ENCODE measurements around the gene ZMYND8. TPM values are rescaled to one million over a fixed set of nuclear protein-coding genes. Genes with fewer than 3 reads are reported as not detected.
A peak's percentile ranks its signal among the peaks of the same experiment; 100 is the strongest.

ZMYND8 gene
- total and polyA plus RNA-seq, 10 of the 15 experiments (the other 5 are each of a cell fraction or from before 2014, with no cell fraction given) = 12.9 to 54.8 (median 23.1) TPM

DNA sequence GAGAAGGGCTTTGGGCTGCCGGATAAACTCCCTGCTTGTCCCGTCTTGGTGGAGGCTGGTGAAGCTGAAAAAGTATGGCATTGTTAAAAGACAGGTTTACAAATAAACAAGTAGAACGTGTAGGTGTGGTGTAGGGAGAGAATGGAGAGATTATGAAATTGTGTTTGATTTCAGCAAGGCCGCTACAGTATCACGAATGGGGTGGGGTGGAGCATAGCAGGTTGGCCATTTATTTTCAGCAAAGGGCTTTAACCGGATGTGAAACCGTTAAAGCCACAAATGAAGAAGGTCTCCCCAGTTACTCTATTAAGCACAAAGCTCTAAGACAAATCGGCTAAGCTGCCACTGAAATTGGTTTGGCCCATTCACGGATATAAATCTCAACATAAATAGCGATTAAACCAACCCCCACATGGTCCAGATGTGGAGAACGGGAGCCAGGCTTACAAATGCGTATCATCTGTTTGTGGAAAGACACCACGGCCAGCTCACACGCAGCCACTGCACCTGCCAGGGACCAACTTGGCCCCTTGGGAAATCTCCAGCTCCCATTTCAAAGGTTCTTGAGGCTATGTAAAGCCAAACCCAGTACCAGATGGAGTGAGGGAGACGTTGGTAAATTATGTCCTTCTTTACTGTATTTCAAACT is 94.0 kb downstream of the ZMYND8 start (continued):
- TF ChIP-seq IRF4 (IDR thresholded peaks at IDR 0.05; ENCODE audit: low read depth, low read length) (peak; percentile 28; the same call in 1 of the 2 replicates), NFIC (IDR thresholded peaks at IDR 0.05; ENCODE audit: low read depth, low read length) (peak; percentile 68; the same call in 1 of the 2 replicates), SPI1 (IDR thresholded peaks at IDR 0.05; ENCODE audit: borderline replicate concordance, insufficient read depth, low read depth, low read length) (peak; percentile 75), BHLHE40 (IDR thresholded peaks at IDR 0.05; ENCODE audit: borderline replicate concordance in 1 of 2, low read depth in 2 of 2, low read length in 1 of 2) (peak; percentile 69 to 74; a peak in 2 of 4 replicates), POLR2AphosphoS5 (IDR thresholded peaks at IDR 0.05; ENCODE audit: low read length) (no peak; the same call in 1 of the 2 replicates)
- TF ChIP-seq, protein P1, sequence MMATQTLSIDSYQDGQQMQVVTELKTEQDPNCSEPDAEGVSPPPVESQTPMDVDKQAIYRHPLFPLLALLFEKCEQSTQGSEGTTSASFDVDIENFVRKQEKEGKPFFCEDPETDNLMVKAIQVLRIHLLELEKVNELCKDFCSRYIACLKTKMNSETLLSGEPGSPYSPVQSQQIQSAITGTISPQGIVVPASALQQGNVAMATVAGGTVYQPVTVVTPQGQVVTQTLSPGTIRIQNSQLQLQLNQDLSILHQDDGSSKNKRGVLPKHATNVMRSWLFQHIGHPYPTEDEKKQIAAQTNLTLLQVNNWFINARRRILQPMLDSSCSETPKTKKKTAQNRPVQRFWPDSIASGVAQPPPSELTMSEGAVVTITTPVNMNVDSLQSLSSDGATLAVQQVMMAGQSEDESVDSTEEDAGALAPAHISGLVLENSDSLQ (IDR thresholded peaks at IDR 0.05) = peak; percentile 57
- TF ChIP-seq, protein P2, sequence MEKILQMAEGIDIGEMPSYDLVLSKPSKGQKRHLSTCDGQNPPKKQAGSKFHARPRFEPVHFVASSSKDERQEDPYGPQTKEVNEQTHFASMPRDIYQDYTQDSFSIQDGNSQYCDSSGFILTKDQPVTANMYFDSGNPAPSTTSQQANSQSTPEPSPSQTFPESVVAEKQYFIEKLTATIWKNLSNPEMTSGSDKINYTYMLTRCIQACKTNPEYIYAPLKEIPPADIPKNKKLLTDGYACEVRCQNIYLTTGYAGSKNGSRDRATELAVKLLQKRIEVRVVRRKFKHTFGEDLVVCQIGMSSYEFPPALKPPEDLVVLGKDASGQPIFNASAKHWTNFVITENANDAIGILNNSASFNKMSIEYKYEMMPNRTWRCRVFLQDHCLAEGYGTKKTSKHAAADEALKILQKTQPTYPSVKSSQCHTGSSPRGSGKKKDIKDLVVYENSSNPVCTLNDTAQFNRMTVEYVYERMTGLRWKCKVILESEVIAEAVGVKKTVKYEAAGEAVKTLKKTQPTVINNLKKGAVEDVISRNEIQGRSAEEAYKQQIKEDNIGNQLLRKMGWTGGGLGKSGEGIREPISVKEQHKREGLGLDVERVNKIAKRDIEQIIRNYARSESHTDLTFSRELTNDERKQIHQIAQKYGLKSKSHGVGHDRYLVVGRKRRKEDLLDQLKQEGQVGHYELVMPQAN (conservative IDR thresholded peaks at IDR 0.05) = no peak

DNA sequence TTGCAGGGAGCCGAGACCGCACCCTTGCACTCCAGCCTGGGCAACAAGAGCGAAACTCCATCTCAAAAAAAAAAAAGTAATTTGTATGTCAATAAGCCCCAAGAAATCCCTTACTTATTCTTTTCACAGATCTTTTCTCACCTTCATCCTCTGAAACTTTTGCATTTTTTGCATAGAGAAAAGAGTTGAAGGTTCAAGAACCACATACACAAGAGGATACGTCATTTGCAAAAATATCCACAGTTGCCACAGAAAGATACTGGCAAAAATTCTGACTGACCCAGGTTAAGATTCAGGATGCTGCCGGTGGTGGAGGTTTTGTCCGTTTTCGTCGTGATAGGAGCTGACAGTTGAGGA is 94.5 kb downstream of the ZMYND8 start:
- Histone ChIP-seq H3K4me1 (ENCODE audit: control insufficient read depth, insufficient read depth, low read length) (peaks cover 58% of the 10 kb centered on the region), H3K27me3 (replicated peaks in 1 of 2; ENCODE audit: control insufficient read depth in 2 of 2, insufficient read depth in 2 of 2, low read length in 1 of 2) (no peaks in the 10 kb centered on the region), H3K27ac (ENCODE audit: control insufficient read depth, insufficient read depth) (peak overlapping the region; percentile 93), H3K4me3 (peak overlapping the region; percentile 60), H3K4me2 (ENCODE audit: control insufficient read depth, insufficient read depth) (peak overlapping the region; percentile 88), H3K36me3 (ENCODE audit: control insufficient read depth in 2 of 2, insufficient read depth in 2 of 2, low read length in 1 of 2) (peaks cover 15 to 19% of the 10 kb centered on the region in 2 experiments), H3K79me2 (ENCODE audit: control insufficient read depth, insufficient read depth, low read length) (peaks cover 71% of the 10 kb centered on the region), H3K9ac (ENCODE audit: control insufficient read depth, insufficient read depth, low read length) (peak overlapping the region; percentile 72), H4K20me1 (ENCODE audit: control insufficient read depth, insufficient read depth) (no peaks in the 10 kb centered on the region), H3K9me3 (replicated peaks; ENCODE audit: control insufficient read depth, insufficient read depth, low read length) (no peaks in the 10 kb centered on the region), H2AFZ (ENCODE audit: control insufficient read depth, low read depth, low read length) (peak overlapping the region; percentile 30; the same call in 1 of the 2 replicates)
- DNase-seq (ENCODE audit: low read depth, low spot score) (peak; percentile 65), FAIRE-seq (no peak), ATAC-seq (peak; percentile 16)
- ChIA-PET RAD21 (ENCODE audit: unreplicated experiment) (interaction anchor here (0.9 to 4.9 kb wide), 13 partner anchors 11 to 359 kb away, joined by 3 to 70 read pairs (median 7); partner anchors contain the start of gene ZMYND8), SMC1A (ENCODE audit: uncharacterized antibody, unreplicated experiment) (interaction anchor here (1.0 to 4.8 kb wide), 15 partner anchors 8 to 359 kb away, joined by 3 to 123 read pairs (median 5); no protein-coding TSS in a partner anchor), CTCF (interaction anchor here (1.4 to 10.1 kb wide), 8 partner anchors 12 to 359 kb away, joined by 3 to 148 read pairs (median 5); partner anchors contain the start of gene ZMYND8), POLR2A (interaction anchor here (0.5 to 2.4 kb wide), 7 partner anchors 9 to 152 kb away, joined by 3 to 28 read pairs (median 6); partner anchors contain the start of gene ZMYND8)
- 18% methylated on average over 8 of the region's 8 CpGs for WGBS (ENCODE audit: insufficient coverage, insufficient replicate concordance, low lambda C conversion rate, missing lambda C conversion rate)
- in situ Hi-C loops (cut with MboI) (no loop called here), intact Hi-C loops (cut with micrococcal nuclease; ENCODE audit: unreplicated experiment) (loop anchor here (5.0 kb wide), 1 partner anchor 240 kb away; the partner anchor contains the start of gene NCOA3)
- BruUV-seq (replicated peaks) = TSS peak; percentile 42
- no peak for TF ChIP-seq NFIC (IDR thresholded peaks at IDR 0.05; ENCODE audit: low read depth, low read length)
- no peak for TF ChIP-seq BCL11A (IDR thresholded peaks at IDR 0.05; ENCODE audit: low read depth, low read length)
- no peak for TF ChIP-seq EED (IDR thresholded peaks at IDR 0.05; ENCODE audit: low read depth)
- TF ChIP-seq CHD2 (IDR thresholded peaks at IDR 0.05; ENCODE audit: borderline replicate concordance, low read depth, low read length) = no peak
- no peak for TF ChIP-seq SMARCA5 (IDR thresholded peaks at IDR 0.05)
- TF ChIP-seq, protein P3, sequence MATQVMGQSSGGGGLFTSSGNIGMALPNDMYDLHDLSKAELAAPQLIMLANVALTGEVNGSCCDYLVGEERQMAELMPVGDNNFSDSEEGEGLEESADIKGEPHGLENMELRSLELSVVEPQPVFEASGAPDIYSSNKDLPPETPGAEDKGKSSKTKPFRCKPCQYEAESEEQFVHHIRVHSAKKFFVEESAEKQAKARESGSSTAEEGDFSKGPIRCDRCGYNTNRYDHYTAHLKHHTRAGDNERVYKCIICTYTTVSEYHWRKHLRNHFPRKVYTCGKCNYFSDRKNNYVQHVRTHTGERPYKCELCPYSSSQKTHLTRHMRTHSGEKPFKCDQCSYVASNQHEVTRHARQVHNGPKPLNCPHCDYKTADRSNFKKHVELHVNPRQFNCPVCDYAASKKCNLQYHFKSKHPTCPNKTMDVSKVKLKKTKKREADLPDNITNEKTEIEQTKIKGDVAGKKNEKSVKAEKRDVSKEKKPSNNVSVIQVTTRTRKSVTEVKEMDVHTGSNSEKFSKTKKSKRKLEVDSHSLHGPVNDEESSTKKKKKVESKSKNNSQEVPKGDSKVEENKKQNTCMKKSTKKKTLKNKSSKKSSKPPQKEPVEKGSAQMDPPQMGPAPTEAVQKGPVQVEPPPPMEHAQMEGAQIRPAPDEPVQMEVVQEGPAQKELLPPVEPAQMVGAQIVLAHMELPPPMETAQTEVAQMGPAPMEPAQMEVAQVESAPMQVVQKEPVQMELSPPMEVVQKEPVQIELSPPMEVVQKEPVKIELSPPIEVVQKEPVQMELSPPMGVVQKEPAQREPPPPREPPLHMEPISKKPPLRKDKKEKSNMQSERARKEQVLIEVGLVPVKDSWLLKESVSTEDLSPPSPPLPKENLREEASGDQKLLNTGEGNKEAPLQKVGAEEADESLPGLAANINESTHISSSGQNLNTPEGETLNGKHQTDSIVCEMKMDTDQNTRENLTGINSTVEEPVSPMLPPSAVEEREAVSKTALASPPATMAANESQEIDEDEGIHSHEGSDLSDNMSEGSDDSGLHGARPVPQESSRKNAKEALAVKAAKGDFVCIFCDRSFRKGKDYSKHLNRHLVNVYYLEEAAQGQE (IDR thresholded peaks at IDR 0.05; ENCODE audit: low read depth, low read length) = no peak

All from GM12878 (cell line).